ENCODE data around the gene PSMB7. TPM values are rescaled to one million over a fixed set of nuclear protein-coding genes. Genes with fewer than 3 reads are reported as not detected.

PSMB7 gene
- total and polyA plus RNA-seq, 2 donors (not counting 1 experiment from before 2014, with no cell fraction given): 206 to 290 TPM

GRCh38 chr9:124436320-124436719, 21.1 kb upstream of the PSMB7 start:
- H3K4me3 ChIP-seq (replicated peaks in 1 of 4; ENCODE audit: control extremely low read depth in 1 of 4, insufficient read depth in 1 of 4, low read depth in 3 of 4, low read length in 4 of 4): no peak overlapping the region

GRCh38 chr9:124429530-124429867, 14.3 kb upstream of the PSMB7 start:
- no peaks in the 10 kb centered on the region for H4K20me1 ChIP-seq (ENCODE audit: control insufficient read depth, extremely low read depth, insufficient read depth, low read length)
- H3K4me1 ChIP-seq (ENCODE audit: control insufficient read depth, extremely low read depth, insufficient read depth, low read length): no peaks in the 10 kb centered on the region
- no peak for DNase-seq (ENCODE audit: low read depth in 2 of 2)
- no peak overlapping the region for H2AFZ ChIP-seq (ENCODE audit: low read length)
- no peaks in the 10 kb centered on the region for H3K36me3 ChIP-seq (ENCODE audit: control insufficient read depth, insufficient read depth, low read length)
- H3K9ac ChIP-seq (ENCODE audit: insufficient read depth, low read length): no peak overlapping the region
- H3K4me2 ChIP-seq (ENCODE audit: extremely low read depth, insufficient read depth, low read length): no peak overlapping the region
- TF ChIP-seq EZH2 (IDR thresholded peaks at IDR 0.05; ENCODE audit: low read length, missing control alignments): no peak
- no peak for TF ChIP-seq CTCF (conservative IDR thresholded peaks at IDR 0.05 in 1 of 2, IDR thresholded peaks at IDR 0.05 in 1 of 2; ENCODE audit: low read depth in 1 of 2, low read length in 2 of 2)
- H3K27me3 ChIP-seq (ENCODE audit: control insufficient read depth, insufficient read depth, low read length): peaks cover 2% of the 10 kb centered on the region
- no peak overlapping the region for H3K27ac ChIP-seq (ENCODE audit: insufficient read depth, low read length)
- H3K9me3 ChIP-seq (ENCODE audit: control insufficient read depth, insufficient read depth, low read depth, low read length): no peaks in the 10 kb centered on the region
- H3K79me2 ChIP-seq (ENCODE audit: control insufficient read depth, insufficient read depth, low read length): no peaks in the 10 kb centered on the region
- no peak overlapping the region for H3K4me3 ChIP-seq (replicated peaks in 1 of 4; ENCODE audit: control extremely low read depth in 1 of 4, insufficient read depth in 1 of 4, low read depth in 3 of 4, low read length in 4 of 4)

More at GRCh38 chr9:124436320-124436719, 21.1 kb upstream of the PSMB7 start:
- H3K27ac ChIP-seq (ENCODE audit: insufficient read depth, low read length): no peak overlapping the region
- no peak overlapping the region for H3K9ac ChIP-seq (ENCODE audit: insufficient read depth, low read length)
- peaks cover 5% of the 10 kb centered on the region for H3K27me3 ChIP-seq (ENCODE audit: control insufficient read depth, insufficient read depth, low read length)
- no peaks in the 10 kb centered on the region for H3K4me1 ChIP-seq (ENCODE audit: control insufficient read depth, extremely low read depth, insufficient read depth, low read length)
- no peaks in the 10 kb centered on the region for H3K79me2 ChIP-seq (ENCODE audit: control insufficient read depth, insufficient read depth, low read length)
- no peak overlapping the region for H3K4me2 ChIP-seq (ENCODE audit: extremely low read depth, insufficient read depth, low read length)
- H4K20me1 ChIP-seq (ENCODE audit: control insufficient read depth, extremely low read depth, insufficient read depth, low read length): no peaks in the 10 kb centered on the region
- no peaks in the 10 kb centered on the region for H3K9me3 ChIP-seq (ENCODE audit: control insufficient read depth, insufficient read depth, low read depth, low read length)
- H3K36me3 ChIP-seq (ENCODE audit: control insufficient read depth, insufficient read depth, low read length): no peaks in the 10 kb centered on the region
- TF ChIP-seq EZH2 (IDR thresholded peaks at IDR 0.05; ENCODE audit: low read length, missing control alignments): no peak
- TF ChIP-seq CTCF (conservative IDR thresholded peaks at IDR 0.05 in 1 of 2, IDR thresholded peaks at IDR 0.05 in 1 of 2; ENCODE audit: low read depth in 1 of 2, low read length in 2 of 2): no peak
- no peak overlapping the region for H2AFZ ChIP-seq (ENCODE audit: low read length)
- DNase-seq (ENCODE audit: low read depth in 2 of 2): no peak

- Histone ChIP-seq H3K9ac (ENCODE audit: insufficient read depth, low read length) (no peak overlapping the region), H3K9me3 (ENCODE audit: control insufficient read depth, insufficient read depth, low read depth, low read length) (no peaks in the 10 kb centered on the region), H2AFZ (ENCODE audit: low read length) (no peak overlapping the region), H4K20me1 (ENCODE audit: control insufficient read depth, extremely low read depth, insufficient read depth, low read length) (no peaks in the 10 kb centered on the region), H3K36me3 (ENCODE audit: control insufficient read depth, insufficient read depth, low read length) (no peaks in the 10 kb centered on the region), H3K4me1 (ENCODE audit: control insufficient read depth, extremely low read depth, insufficient read depth, low read length) (no peaks in the 10 kb centered on the region), H3K4me2 (ENCODE audit: extremely low read depth, insufficient read depth, low read length) (no peak overlapping the region), H3K27me3 (ENCODE audit: control insufficient read depth, insufficient read depth, low read length) (no peaks in the 10 kb centered on the region), H3K27ac (ENCODE audit: insufficient read depth, low read length) (no peak overlapping the region), H3K79me2 (ENCODE audit: control insufficient read depth, insufficient read depth, low read length) (no peaks in the 10 kb centered on the region), H3K4me3 (replicated peaks in 1 of 4; ENCODE audit: control extremely low read depth in 1 of 4, insufficient read depth in 1 of 4, low read depth in 3 of 4, low read length in 4 of 4) (no peak overlapping the region)
- no peak for TF ChIP-seq CTCF (conservative IDR thresholded peaks at IDR 0.05 in 1 of 2, IDR thresholded peaks at IDR 0.05 in 1 of 2; ENCODE audit: low read depth in 1 of 2, low read length in 2 of 2)
- no peak for TF ChIP-seq EZH2 (IDR thresholded peaks at IDR 0.05; ENCODE audit: low read length, missing control alignments)
- no peak for DNase-seq (ENCODE audit: low read depth in 2 of 2)
Observed at GRCh38 chr9:124428751-124429529, 13.7 kb upstream of the PSMB7 start.
